Measurements from ENCODE around the gene CNKSR3. TPM values are rescaled to one million over a fixed set of nuclear protein-coding genes. Genes with fewer than 3 reads are reported as not detected.
A peak's percentile ranks its signal among the peaks of the same experiment; 100 is the strongest.

CNKSR3 gene
- total RNA-seq, 1 donor from 2014 or later = 9.5 TPM

DNA sequence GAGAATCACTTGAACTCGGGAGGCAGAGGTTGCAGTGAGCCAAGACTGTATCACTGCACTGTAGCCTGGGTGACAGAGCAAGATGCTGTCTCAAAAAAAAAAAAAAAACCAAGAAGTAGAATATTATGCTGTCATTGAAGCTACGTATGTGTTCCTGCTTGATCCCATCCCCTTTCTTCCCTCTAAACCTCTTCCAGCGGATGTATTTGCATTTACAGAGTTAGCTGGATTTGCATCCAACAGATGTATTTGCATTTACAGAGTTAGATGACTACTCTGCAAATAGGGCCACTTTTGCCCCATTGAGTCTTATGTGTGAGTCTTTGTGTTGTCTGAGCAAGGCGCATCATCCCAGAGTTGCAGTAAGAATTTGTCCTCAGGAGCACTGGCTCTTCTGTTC is 128.9 kb downstream of the CNKSR3 start:
- TF ChIP-seq, protein P1, sequence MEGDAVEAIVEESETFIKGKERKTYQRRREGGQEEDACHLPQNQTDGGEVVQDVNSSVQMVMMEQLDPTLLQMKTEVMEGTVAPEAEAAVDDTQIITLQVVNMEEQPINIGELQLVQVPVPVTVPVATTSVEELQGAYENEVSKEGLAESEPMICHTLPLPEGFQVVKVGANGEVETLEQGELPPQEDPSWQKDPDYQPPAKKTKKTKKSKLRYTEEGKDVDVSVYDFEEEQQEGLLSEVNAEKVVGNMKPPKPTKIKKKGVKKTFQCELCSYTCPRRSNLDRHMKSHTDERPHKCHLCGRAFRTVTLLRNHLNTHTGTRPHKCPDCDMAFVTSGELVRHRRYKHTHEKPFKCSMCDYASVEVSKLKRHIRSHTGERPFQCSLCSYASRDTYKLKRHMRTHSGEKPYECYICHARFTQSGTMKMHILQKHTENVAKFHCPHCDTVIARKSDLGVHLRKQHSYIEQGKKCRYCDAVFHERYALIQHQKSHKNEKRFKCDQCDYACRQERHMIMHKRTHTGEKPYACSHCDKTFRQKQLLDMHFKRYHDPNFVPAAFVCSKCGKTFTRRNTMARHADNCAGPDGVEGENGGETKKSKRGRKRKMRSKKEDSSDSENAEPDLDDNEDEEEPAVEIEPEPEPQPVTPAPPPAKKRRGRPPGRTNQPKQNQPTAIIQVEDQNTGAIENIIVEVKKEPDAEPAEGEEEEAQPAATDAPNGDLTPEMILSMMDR (IDR thresholded peaks at IDR 0.05) = no peak
- H3K36me3 ChIP-seq = no peaks in the 10 kb centered on the region
- H3K4me3 ChIP-seq = no peak overlapping the region
- H3K9me3 ChIP-seq = no peaks in the 10 kb centered on the region
- no peak for ATAC-seq
- intact Hi-C loops (cut with DNase I) = no loop called here
- H3K27ac ChIP-seq = no peak overlapping the region
- no peaks in the 10 kb centered on the region for H3K4me1 ChIP-seq
- no peak for DNase-seq
- H3K27me3 ChIP-seq (ENCODE audit: low read depth) = no peaks in the 10 kb centered on the region

DNA sequence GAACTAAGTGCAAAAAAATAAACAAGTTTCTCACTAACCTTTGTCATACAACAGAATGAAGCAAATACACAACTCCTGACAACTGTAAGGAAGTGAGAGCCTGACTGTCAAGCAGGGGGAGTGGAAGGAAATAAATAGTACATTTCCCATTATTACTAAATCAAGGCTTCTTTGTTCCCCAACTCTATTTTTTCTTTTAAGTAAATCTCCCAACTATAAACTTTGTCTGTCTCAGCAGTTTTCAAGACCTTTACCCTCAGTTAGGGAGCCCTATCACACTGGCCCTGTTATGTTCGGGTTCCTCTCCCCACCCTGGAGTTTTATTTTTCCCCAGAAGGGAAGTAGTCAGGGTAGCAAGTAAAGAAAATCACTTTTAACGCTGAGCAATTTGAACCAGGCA is 129.7 kb downstream of the CNKSR3 start:
- Histone ChIP-seq H3K27me3 (ENCODE audit: low read depth) (no peaks in the 10 kb centered on the region), H3K36me3 (no peaks in the 10 kb centered on the region), H3K4me1 (no peaks in the 10 kb centered on the region), H3K27ac (no peak overlapping the region), H3K4me3 (no peak overlapping the region), H3K9me3 (no peaks in the 10 kb centered on the region)
- TF ChIP-seq, protein P1 (IDR thresholded peaks at IDR 0.05) = no peak
- ATAC-seq (peak in 1 of 2 donors; percentile 73), DNase-seq (no peak)
- intact Hi-C loops (cut with DNase I) = no loop called here

DNA sequence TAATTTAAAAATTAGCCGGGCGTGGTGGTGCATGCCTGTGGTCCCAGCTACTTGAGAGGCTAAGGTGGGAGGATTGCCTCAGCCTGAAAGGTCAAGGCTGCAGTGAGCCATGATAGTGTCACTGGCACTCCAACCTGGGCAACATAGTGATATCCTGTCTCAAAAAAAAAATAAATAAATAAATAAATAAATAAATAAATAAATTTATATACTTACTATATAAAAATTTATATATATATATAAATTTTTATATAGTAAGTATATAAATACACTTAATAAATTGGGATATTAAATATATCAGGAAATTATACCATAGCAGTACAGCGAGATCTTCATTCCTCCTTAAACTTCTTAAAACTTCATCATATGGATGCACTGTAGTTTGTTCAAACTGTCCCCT is 130.9 kb downstream of the CNKSR3 start:
- no peak overlapping the region for H3K27ac ChIP-seq
- H3K4me1 ChIP-seq = no peaks in the 10 kb centered on the region
- H3K9me3 ChIP-seq = no peaks in the 10 kb centered on the region
- H3K4me3 ChIP-seq = no peak overlapping the region
- DNase-seq (no peak), ATAC-seq (no peak)
- TF ChIP-seq, protein P1 (IDR thresholded peaks at IDR 0.05) = no peak
- H3K36me3 ChIP-seq = no peaks in the 10 kb centered on the region
- intact Hi-C loops (cut with DNase I) = no loop called here
- H3K27me3 ChIP-seq (ENCODE audit: low read depth) = no peaks in the 10 kb centered on the region

DNA sequence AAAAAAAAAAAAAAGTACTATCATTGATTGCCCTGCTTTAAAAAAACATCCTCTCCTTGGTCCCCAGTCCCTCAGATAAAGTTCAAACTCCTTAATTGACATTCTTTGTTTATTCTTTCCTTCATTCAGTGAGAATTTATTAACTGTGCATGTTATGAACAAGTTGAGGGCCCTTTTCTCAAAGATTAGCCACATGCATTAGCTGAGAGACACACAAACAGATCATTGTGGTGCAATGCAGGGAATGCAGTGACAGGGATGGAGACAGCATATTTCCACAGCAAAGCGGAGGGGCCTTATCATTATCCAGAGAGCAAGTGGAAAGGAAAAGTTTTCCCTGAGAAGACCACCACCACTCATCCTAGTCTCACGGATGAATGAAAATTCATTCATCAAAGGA is 132.0 kb downstream of the CNKSR3 start:
- intact Hi-C loops (cut with DNase I) = no loop called here
- no peak for ATAC-seq
- TF ChIP-seq, protein P1 (IDR thresholded peaks at IDR 0.05) = no peak

DNA sequence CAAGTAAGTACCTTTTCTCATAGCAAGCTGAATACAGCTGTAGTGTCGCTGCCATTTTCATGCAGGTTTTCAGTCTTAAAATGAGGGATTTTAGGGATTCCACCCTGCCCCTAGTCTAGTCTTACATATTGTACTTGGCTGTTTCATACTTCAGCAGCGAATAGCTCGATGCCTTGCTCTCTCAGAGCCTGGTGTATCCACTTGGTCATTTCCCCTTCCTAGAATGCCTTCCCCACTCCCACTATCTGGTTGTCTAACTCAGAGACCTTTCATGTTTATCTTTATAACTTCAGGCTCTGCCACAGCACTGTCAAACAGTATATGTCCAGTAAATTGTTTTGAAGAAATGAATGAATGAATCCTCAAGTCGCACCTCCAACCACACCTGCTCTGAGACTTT is 132.8 kb downstream of the CNKSR3 start:
- no peak for DNase-seq
- H3K9me3 ChIP-seq = no peaks in the 10 kb centered on the region
- H3K4me1 ChIP-seq = no peaks in the 10 kb centered on the region
- H3K36me3 ChIP-seq = no peaks in the 10 kb centered on the region
- H3K27ac ChIP-seq = no peak overlapping the region
- TF ChIP-seq, protein P1 (IDR thresholded peaks at IDR 0.05) = no peak
- no peaks in the 10 kb centered on the region for H3K27me3 ChIP-seq (ENCODE audit: low read depth)
- no peak for ATAC-seq
- intact Hi-C loops (cut with DNase I) = no loop called here
- H3K4me3 ChIP-seq = no peak overlapping the region

More for the DNA sequence above, 132.0 kb downstream of the CNKSR3 start:
- no peaks in the 10 kb centered on the region for H3K27me3 ChIP-seq (ENCODE audit: low read depth)
- no peak for DNase-seq
- H3K9me3 ChIP-seq = no peaks in the 10 kb centered on the region
- no peaks in the 10 kb centered on the region for H3K4me1 ChIP-seq
- no peak overlapping the region for H3K4me3 ChIP-seq
- no peak overlapping the region for H3K27ac ChIP-seq
- H3K36me3 ChIP-seq = no peaks in the 10 kb centered on the region

DNA sequence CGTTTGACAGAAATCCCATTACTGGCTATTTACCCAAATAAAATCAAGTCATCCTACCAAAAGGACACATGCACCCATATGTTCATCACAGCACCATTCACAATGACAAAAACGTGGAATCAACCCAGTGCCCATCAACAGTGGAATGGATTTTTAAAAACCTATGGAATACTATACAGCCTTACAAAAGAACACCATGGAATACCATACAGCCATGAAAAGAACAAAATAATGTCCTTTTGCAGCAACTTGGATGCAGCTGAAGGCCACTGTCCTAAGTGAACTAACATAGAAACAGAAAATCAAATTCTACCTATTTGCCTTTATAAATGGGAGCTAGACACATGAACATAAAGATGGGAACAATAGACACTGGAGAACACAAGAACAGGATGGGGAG is 136.5 kb downstream of the CNKSR3 start:
- H3K4me3 ChIP-seq = no peak overlapping the region
- TF ChIP-seq, protein P1 (IDR thresholded peaks at IDR 0.05) = no peak
- H3K36me3 ChIP-seq = no peaks in the 10 kb centered on the region
- no peaks in the 10 kb centered on the region for H3K27me3 ChIP-seq (ENCODE audit: low read depth)
- no peaks in the 10 kb centered on the region for H3K4me1 ChIP-seq
- intact Hi-C loops (cut with DNase I) = no loop called here
- no peak for ATAC-seq
- H3K27ac ChIP-seq = no peak overlapping the region
- DNase-seq = no peak
- no peaks in the 10 kb centered on the region for H3K9me3 ChIP-seq

Data from lower lobe of right lung (tissue), 2 donors.